Endothelial cell of umbilical vein (primary cell): Measurements from ENCODE around the gene PRR5L. TPM values are rescaled to one million over a fixed set of nuclear protein-coding genes. Genes with fewer than 3 reads are reported as not detected.

ENCODE experiments used
- BruUV-seq: library from RNA; stranded (reverse); fragments of 400-500 nt; replicated peaks from 2 replicates; lab custom pipeline; 2021; lab: Mats Ljungman, UMichigan
- CTCF ChIA-PET: fragments of 300-600, 350-600 bp; sonication (Branson Sonifier 250); formaldehyde crosslinking; loops from one replicate; lab custom pipeline; 2021; ENCODE audit warnings: antibody characterized with exemption, inconsistent platforms; lab: Charles Lee
- POLR2A ChIA-PET: fragments of 300-600, 350-600 bp; sonication (Branson Sonifier 250); formaldehyde crosslinking; loops from one replicate; lab custom pipeline; 2021; ENCODE audit warnings: antibody characterized with exemption, inconsistent platforms; lab: Charles Lee
- DNase-seq: peaks from one replicate; pipeline ENCODE4 v3.0.0-alpha.2; 2011; ENCODE audit warnings: low read depth, low spot score
- FAIRE-seq: peaks from 2 replicates; lab custom pipeline; 2011; peaks lifted over from hg19 to GRCh38; lab: Jason Lieb, UNC
- H2AFZ ChIP-seq: 2 replicates; pipeline ENCODE4 v1.6.0; 2012; ENCODE audit warnings: low read depth, low read length, control low read depth, inconsistent platforms
- H3K27ac ChIP-seq: 2 replicates; pipeline ENCODE4 v1.5.1; 2011; ENCODE audit warnings: low read depth, mild to moderate bottlenecking, control low read depth, low read length, moderate library complexity; ENCODE audit not compliant: insufficient read depth
- H3K27me3 ChIP-seq, 2 experiments: 2 replicates each; pipeline versions ENCODE4 v1.6.0 to v1.6.1; 2011; ENCODE audit warnings: low read length in 2 of 2, mixed read lengths in 1 of 2; ENCODE audit not compliant: control insufficient read depth in 2 of 2, insufficient read depth in 2 of 2
- H3K36me3 ChIP-seq, 2 experiments: 2 replicates in 1 of 2; 3 replicates in 1 of 2; pipeline ENCODE4 v1.5.1; 2011; ENCODE audit warnings: low read length in 2 of 2, mild to moderate bottlenecking in 1 of 2, moderate library complexity in 1 of 2; ENCODE audit not compliant: control insufficient read depth in 2 of 2, insufficient read depth in 2 of 2; ENCODE audit errors: extremely low read depth in 1 of 2
- H3K4me1 ChIP-seq: 3 replicates; pipeline ENCODE4 v1.5.1; 2011; ENCODE audit warnings: mild to moderate bottlenecking, low read length; ENCODE audit not compliant: control insufficient read depth, insufficient read depth; ENCODE audit errors: extremely low read depth
- H3K4me2 ChIP-seq: 2 replicates; pipeline ENCODE4 v1.6.1; 2011; ENCODE audit warnings: low read length, control low read depth, mixed read lengths; ENCODE audit not compliant: insufficient read depth
- H3K4me3 ChIP-seq, 3 experiments: fragments of 200-600 bp in 1 of 3; sonication (generic), shearing (Covaris generic) in 1 of 3; replicated peaks in 1 of 3; 2 replicates each; pipeline ENCODE4 v1.5.1; 2011 to 2016; ENCODE audit warnings: control low read depth in 3 of 3, low read length in 3 of 3, mild to moderate bottlenecking in 2 of 3, inconsistent platforms in 1 of 3, low read depth in 1 of 3, moderate library complexity in 1 of 3; ENCODE audit not compliant: insufficient read depth in 1 of 3
- H3K79me2 ChIP-seq: 2 replicates; pipeline ENCODE4 v1.6.0; 2012; ENCODE audit warnings: low read length, inconsistent platforms; ENCODE audit not compliant: control insufficient read depth, insufficient read depth
- H3K9ac ChIP-seq: replicated peaks from 2 replicates; pipeline ENCODE3; 2011; ENCODE audit warnings: low read length, control low read depth; ENCODE audit not compliant: insufficient read depth; ENCODE audit errors: extremely low read depth
- H3K9me1 ChIP-seq: replicated peaks from 3 replicates; pipeline ENCODE4 v1.6.0; 2011; ENCODE audit warnings: mild to moderate bottlenecking, low read length; ENCODE audit not compliant: control insufficient read depth, insufficient read depth; ENCODE audit errors: extremely low read depth
- H3K9me3 ChIP-seq: replicated peaks from 2 replicates; pipeline ENCODE4 v1.5.1; 2012; ENCODE audit warnings: low read length, inconsistent platforms; ENCODE audit not compliant: control insufficient read depth, insufficient read depth
- H4K20me1 ChIP-seq: replicated peaks from 2 replicates; pipeline ENCODE3; 2011; ENCODE audit warnings: mild to moderate bottlenecking, low read length; ENCODE audit not compliant: control insufficient read depth, insufficient read depth; ENCODE audit errors: extremely low read depth
- FOS ChIP-seq: IDR thresholded peaks from 2 replicates; pipeline ENCODE4 v1.6.1; 2011; ENCODE audit warnings: mild to moderate bottlenecking, low read length, moderate library complexity, borderline replicate concordance; ENCODE audit not compliant: insufficient read depth
- GATA2 ChIP-seq: IDR thresholded peaks from 2 replicates; pipeline ENCODE4 v1.7.0; 2011; ENCODE audit warnings: low read depth, mild to moderate bottlenecking, moderate library complexity, mixed read lengths, low read length; ENCODE audit not compliant: insufficient read length, insufficient read depth
- JUN ChIP-seq: IDR thresholded peaks from 2 replicates; pipeline ENCODE4 v1.6.1; 2011; ENCODE audit warnings: borderline replicate concordance, low read depth; ENCODE audit not compliant: insufficient read length, insufficient read depth
- MYC ChIP-seq: IDR thresholded peaks from one replicate; pipeline ENCODE4 v1.6.1; 2011; ENCODE audit warnings: mild to moderate bottlenecking, low read depth, low read length
- POLR2A ChIP-seq: IDR thresholded peaks from 2 replicates; pipeline ENCODE4 v1.6.1; 2012; ENCODE audit warnings: low read depth, mild to moderate bottlenecking, control low read depth, low read length
- POLR2AphosphoS5 ChIP-seq: IDR thresholded peaks from 2 replicates; pipeline ENCODE4 v1.6.1; 2012; ENCODE audit warnings: low read depth, mild to moderate bottlenecking, control low read depth, low read length, moderate library complexity; ENCODE audit not compliant: insufficient read depth
- dilution Hi-C: fragments of 300-500 bp; cut with MboI; formaldehyde crosslinking; loops from one replicate; pipeline ENCODE4 v1.15.0; 2019; ENCODE audit warnings: low sequenced_read_pairs; ENCODE audit not compliant: extremely low pct_ligation_motif_present
- intact Hi-C: fragments of 100-400 bp; cut with micrococcal nuclease; formaldehyde crosslinking; loops from one replicate; pipeline ENCODE4 v1.10.0; 2022
- polyA plus RNA-seq, 4 experiments: library from polyadenylated mRNA; depleted of rRNA in 3 of 4; stranded (reverse) in 3 of 4; unstranded in 1 of 4; fragments of >200 nt; gene quantifications; 2 replicates each; pipeline versions ENCODE4 v1.2.1 to v1.2.3, GENCODE V29; 2011 to 2012; ENCODE audit warnings: missing spikeins in 1 of 4
- total RNA-seq: library from RNA; stranded (reverse); gene quantifications from 2 replicates; pipeline ENCODE4 v1.2.3, GENCODE V29; 2021
- TF ChIP-seq, protein P1 (sequence below), 2 donors: IDR thresholded peaks; 1 replicate in 1 of 2; 2 replicates in 1 of 2; pipeline ENCODE4 v1.5.1; 2011; ENCODE audit warnings: low read length in 2 of 2, mild to moderate bottlenecking in 2 of 2, moderate library complexity in 2 of 2, control low read depth in 1 of 2, inconsistent platforms in 1 of 2, low read depth in 1 of 2; ENCODE audit not compliant: insufficient read depth in 1 of 2; ENCODE audit errors: extremely low read depth in 1 of 2
- TF ChIP-seq, protein P2 (sequence below): IDR thresholded peaks from 2 replicates; pipeline ENCODE4 v1.6.1; 2011; ENCODE audit not compliant: insufficient read depth, insufficient read length

The PRR5L gene
- total and polyA plus RNA-seq, 2 donors (not counting 3 experiments of a cell fraction or from before 2014, with no cell fraction given), result 2.5 to 6.1 TPM

DNA sequence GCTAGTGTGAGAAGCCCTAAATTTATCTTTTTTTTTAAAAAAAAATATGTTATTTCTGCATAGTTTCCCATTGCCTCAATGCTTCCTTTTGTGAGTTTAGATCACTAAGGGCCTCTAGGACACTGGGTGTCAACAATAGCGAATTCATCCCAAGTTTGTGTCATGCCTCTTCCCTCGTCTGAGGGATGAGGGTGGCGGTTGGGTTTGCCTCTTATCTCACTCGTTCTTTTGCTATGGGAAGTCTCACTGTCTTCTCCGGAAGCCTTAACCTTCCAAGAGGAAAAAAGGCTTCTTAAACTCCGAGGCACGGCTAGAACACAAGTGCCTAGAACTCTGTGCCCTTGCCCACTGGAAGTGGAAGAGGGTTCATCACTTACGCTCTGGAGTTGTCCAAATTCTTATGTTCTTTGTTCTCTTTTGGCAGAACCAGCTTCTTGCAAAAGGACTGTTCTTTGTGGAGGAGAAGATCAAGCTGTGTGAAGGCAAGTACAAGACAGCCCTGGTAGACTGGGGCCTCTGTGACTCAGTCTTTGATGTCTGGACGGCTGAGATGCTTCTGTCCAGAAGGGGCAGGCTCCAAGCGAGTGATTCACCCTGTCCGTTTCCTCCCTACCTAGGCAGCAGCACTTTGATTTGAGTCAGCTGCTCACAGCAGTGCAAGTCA lies 135.5 kb downstream of the PRR5L start:
- Histone ChIP-seq H3K4me3 (no peak overlapping the region), H3K9me1 (no peaks in the 10 kb centered on the region), H3K4me1 (peaks cover 11% of the 10 kb centered on the region), H3K27ac (peak overlapping the region; percentile 43), H3K4me2 (peak overlapping the region; percentile 38), H3K79me2 (no peaks in the 10 kb centered on the region), H3K9ac (no peak overlapping the region), H2AFZ (peak overlapping the region; percentile 34), H3K9me3 (no peaks in the 10 kb centered on the region), H4K20me1 (no peaks in the 10 kb centered on the region), H3K36me3 (no peaks in the 10 kb centered on the region), H3K27me3 (no peaks in the 10 kb centered on the region)
- intact Hi-C loops, result loop anchor here (2.0 kb wide), 2 partner anchors 21 to 55 kb away; no protein-coding TSS in a partner anchor
- FAIRE-seq (peak; percentile 99), DNase-seq (peak; percentile 78)
- BruUV-seq, result no TSS peak
- TF ChIP-seq GATA2 (no peak), FOS (peak; percentile 98), POLR2AphosphoS5 (peak; percentile 53), MYC (no peak), JUN (peak; percentile 74), POLR2A (no peak)
- TF ChIP-seq, protein P1, sequence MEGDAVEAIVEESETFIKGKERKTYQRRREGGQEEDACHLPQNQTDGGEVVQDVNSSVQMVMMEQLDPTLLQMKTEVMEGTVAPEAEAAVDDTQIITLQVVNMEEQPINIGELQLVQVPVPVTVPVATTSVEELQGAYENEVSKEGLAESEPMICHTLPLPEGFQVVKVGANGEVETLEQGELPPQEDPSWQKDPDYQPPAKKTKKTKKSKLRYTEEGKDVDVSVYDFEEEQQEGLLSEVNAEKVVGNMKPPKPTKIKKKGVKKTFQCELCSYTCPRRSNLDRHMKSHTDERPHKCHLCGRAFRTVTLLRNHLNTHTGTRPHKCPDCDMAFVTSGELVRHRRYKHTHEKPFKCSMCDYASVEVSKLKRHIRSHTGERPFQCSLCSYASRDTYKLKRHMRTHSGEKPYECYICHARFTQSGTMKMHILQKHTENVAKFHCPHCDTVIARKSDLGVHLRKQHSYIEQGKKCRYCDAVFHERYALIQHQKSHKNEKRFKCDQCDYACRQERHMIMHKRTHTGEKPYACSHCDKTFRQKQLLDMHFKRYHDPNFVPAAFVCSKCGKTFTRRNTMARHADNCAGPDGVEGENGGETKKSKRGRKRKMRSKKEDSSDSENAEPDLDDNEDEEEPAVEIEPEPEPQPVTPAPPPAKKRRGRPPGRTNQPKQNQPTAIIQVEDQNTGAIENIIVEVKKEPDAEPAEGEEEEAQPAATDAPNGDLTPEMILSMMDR (IDR thresholded peaks at IDR 0.05; ENCODE audit: extremely low read depth in 1 of 2, insufficient read depth in 1 of 2, low read depth in 1 of 2, low read length in 2 of 2), result peak in 1 of 2 donors; percentile 8
- TF ChIP-seq, protein P2, sequence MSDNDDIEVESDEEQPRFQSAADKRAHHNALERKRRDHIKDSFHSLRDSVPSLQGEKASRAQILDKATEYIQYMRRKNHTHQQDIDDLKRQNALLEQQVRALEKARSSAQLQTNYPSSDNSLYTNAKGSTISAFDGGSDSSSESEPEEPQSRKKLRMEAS, result no peak
- dilution Hi-C loops, result no loop called here
- POLR2A ChIA-PET, result interaction anchor here (0.7 kb wide), 1 partner anchor 22 kb away, joined by 3 read pairs; no protein-coding TSS in a partner anchor
- CTCF ChIA-PET, result interaction anchor here (0.7 to 1.6 kb wide), 8 partner anchors 9 to 61 kb away, joined by 3 to 9 read pairs (median 4); no protein-coding TSS in a partner anchor
